Measurements from ENCODE around the gene PTTG2. TPM values are rescaled to one million over a fixed set of nuclear protein-coding genes. Genes with fewer than 3 reads are reported as not detected.

PTTG2 gene
- total RNA-seq, 2 experiments from 2014 or later = 1.8 to 2.2 TPM

GRCh38 chr4:38003628-38004027 is 43.4 kb downstream of the PTTG2 start:
- DNase-seq = no peak
- CTCF ChIA-PET = interaction anchor here (1.4 kb wide), 1 partner anchor 200 kb away, joined by 3 read pairs; no protein-coding TSS in a partner anchor
- Mint-ChIP-seq H3K27me3 (ENCODE audit: low read depth) (no peaks in the 10 kb centered on the region), H3K36me3 (ENCODE audit: low read depth) (peaks cover 3% of the 10 kb centered on the region), H3K4me3 (no peak overlapping the region), H3K9me3 (ENCODE audit: insufficient read depth) (no peaks in the 10 kb centered on the region), H3K27ac (no peak overlapping the region), H3K4me1 (ENCODE audit: low read depth) (peaks cover 29% of the 10 kb centered on the region)
- no peak for ATAC-seq
- POLR2A ChIA-PET = no interaction called here

DNA sequence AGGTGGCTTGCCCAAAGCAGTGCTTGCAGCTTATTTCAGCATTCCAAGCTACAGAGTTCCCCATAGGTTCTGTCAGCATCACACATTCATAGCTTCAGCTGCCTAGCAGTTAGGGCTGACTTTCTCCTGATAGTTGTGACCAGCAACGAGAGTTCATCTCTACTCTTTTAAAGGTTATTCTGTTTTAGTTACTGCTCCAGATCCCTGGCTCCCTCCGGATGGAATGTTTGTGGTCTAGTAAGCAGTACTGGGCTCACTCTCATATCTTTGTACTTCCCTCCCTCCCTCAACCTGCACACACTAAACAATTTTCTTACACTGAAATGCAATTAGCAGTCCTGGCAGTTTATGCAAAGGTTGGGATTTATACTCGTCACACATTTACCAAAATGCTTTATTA is 43.9 kb downstream of the PTTG2 start:
- H3K27ac Mint-ChIP-seq = no peak overlapping the region
- ChIA-PET POLR2A (no interaction called here), CTCF (interaction anchor here (1.4 kb wide), 1 partner anchor 200 kb away, joined by 3 read pairs; no protein-coding TSS in a partner anchor)

GRCh38 chr4:38004887-38005286 is 44.7 kb downstream of the PTTG2 start:
- no peak overlapping the region for H3K4me3 Mint-ChIP-seq
- CTCF ChIA-PET = interaction anchor here (0.8 to 1.4 kb wide), 2 partner anchors 27 to 201 kb away, joined by 3 read pairs; no protein-coding TSS in a partner anchor
- H3K27ac Mint-ChIP-seq = no peak overlapping the region
- POLR2A ChIA-PET = no interaction called here
- DNase-seq (no peak), ATAC-seq (no peak)
- H3K4me1 Mint-ChIP-seq (ENCODE audit: low read depth) = peaks cover 17% of the 10 kb centered on the region
- H3K36me3 Mint-ChIP-seq (ENCODE audit: low read depth) = peaks cover 3% of the 10 kb centered on the region
- H3K27me3 Mint-ChIP-seq (ENCODE audit: low read depth) = no peaks in the 10 kb centered on the region
- no peaks in the 10 kb centered on the region for H3K9me3 Mint-ChIP-seq (ENCODE audit: insufficient read depth)

More for the DNA sequence above, 43.9 kb downstream of the PTTG2 start:
- no peak for DNase-seq
- Mint-ChIP-seq H3K9me3 (ENCODE audit: insufficient read depth) (no peaks in the 10 kb centered on the region), H3K4me3 (no peak overlapping the region), H3K27me3 (ENCODE audit: low read depth) (no peaks in the 10 kb centered on the region), H3K4me1 (ENCODE audit: low read depth) (peaks cover 25% of the 10 kb centered on the region), H3K36me3 (ENCODE audit: low read depth) (peaks cover 3% of the 10 kb centered on the region)
- no peak for ATAC-seq

DNA sequence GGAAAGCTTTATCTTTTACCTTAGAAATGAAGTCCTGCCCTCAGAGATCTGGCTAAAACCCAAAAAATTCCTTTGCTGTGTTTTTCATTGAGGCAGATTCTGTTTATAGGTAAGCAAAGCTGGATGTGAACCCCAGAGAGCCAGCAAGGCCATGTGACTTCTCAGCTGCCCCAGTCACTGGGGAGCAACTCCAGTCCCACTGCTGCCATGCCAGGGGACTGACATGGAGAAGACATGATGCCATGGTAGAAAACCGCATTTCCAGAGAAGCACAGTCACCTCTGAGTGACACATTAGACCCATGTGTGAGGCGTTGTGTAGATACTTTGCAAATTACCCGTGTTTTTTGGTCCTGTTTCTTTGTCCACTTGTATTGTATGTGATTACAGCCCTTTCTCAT is 45.4 kb downstream of the PTTG2 start:
- H3K36me3 Mint-ChIP-seq (ENCODE audit: low read depth) = peaks cover 3% of the 10 kb centered on the region
- ATAC-seq (no peak), DNase-seq (no peak)
- H3K4me3 Mint-ChIP-seq = no peak overlapping the region
- CTCF ChIA-PET = interaction anchor here (0.8 to 1.3 kb wide), 2 partner anchors 28 to 32 kb away, joined by 3 read pairs; no protein-coding TSS in a partner anchor
- POLR2A ChIA-PET = no interaction called here
- no peak overlapping the region for H3K27ac Mint-ChIP-seq
- H3K9me3 Mint-ChIP-seq (ENCODE audit: insufficient read depth) = no peaks in the 10 kb centered on the region
- H3K4me1 Mint-ChIP-seq (ENCODE audit: low read depth) = peaks cover 17% of the 10 kb centered on the region
- no peaks in the 10 kb centered on the region for H3K27me3 Mint-ChIP-seq (ENCODE audit: low read depth)

GRCh38 chr4:38007645-38008044 is 47.4 kb downstream of the PTTG2 start:
- H3K4me3 Mint-ChIP-seq = no peak overlapping the region
- no peak overlapping the region for H3K27ac Mint-ChIP-seq
- ATAC-seq (no peak), DNase-seq (no peak)
- ChIA-PET CTCF (interaction anchor here (2.2 kb wide), 1 partner anchor 28 kb away, joined by 4 read pairs; no protein-coding TSS in a partner anchor), POLR2A (no interaction called here)
- H3K9me3 Mint-ChIP-seq (ENCODE audit: insufficient read depth) = no peaks in the 10 kb centered on the region
- H3K27me3 Mint-ChIP-seq (ENCODE audit: low read depth) = no peaks in the 10 kb centered on the region
- H3K4me1 Mint-ChIP-seq (ENCODE audit: low read depth) = peaks cover 13% of the 10 kb centered on the region
- peaks cover 2% of the 10 kb centered on the region for H3K36me3 Mint-ChIP-seq (ENCODE audit: low read depth)

GRCh38 chr4:38008571-38009021 is 48.4 kb downstream of the PTTG2 start:
- H3K9me3 Mint-ChIP-seq (ENCODE audit: insufficient read depth) = no peaks in the 10 kb centered on the region
- CTCF ChIA-PET = interaction anchor here (2.2 kb wide), 1 partner anchor 27 kb away, joined by 4 read pairs; no protein-coding TSS in a partner anchor
- no peaks in the 10 kb centered on the region for H3K27me3 Mint-ChIP-seq (ENCODE audit: low read depth)
- POLR2A ChIA-PET = no interaction called here
- peaks cover 5% of the 10 kb centered on the region for H3K4me1 Mint-ChIP-seq (ENCODE audit: low read depth)
- H3K4me3 Mint-ChIP-seq = no peak overlapping the region
- ATAC-seq = no peak
- no peak for DNase-seq
- no peak overlapping the region for H3K27ac Mint-ChIP-seq
- peaks cover 2% of the 10 kb centered on the region for H3K36me3 Mint-ChIP-seq (ENCODE audit: low read depth)

- H3K27ac Mint-ChIP-seq = no peak overlapping the region
- ChIA-PET CTCF (interaction anchor here (2.2 kb wide), 1 partner anchor 26 kb away, joined by 4 read pairs; no protein-coding TSS in a partner anchor), POLR2A (no interaction called here)
- H3K4me1 Mint-ChIP-seq (ENCODE audit: low read depth) = peaks cover 5% of the 10 kb centered on the region
- no peaks in the 10 kb centered on the region for H3K9me3 Mint-ChIP-seq (ENCODE audit: insufficient read depth)
- ATAC-seq (no peak), DNase-seq (no peak)
- H3K27me3 Mint-ChIP-seq (ENCODE audit: low read depth) = no peaks in the 10 kb centered on the region
- H3K36me3 Mint-ChIP-seq (ENCODE audit: low read depth) = peaks cover 2% of the 10 kb centered on the region
- H3K4me3 Mint-ChIP-seq = no peak overlapping the region
Observed at GRCh38 chr4:38009421-38009820, 49.2 kb downstream of the PTTG2 start.

GRCh38 chr4:38009949-38010348 is 49.8 kb downstream of the PTTG2 start:
- ChIA-PET POLR2A (no interaction called here), CTCF (interaction anchor here (2.2 kb wide), 1 partner anchor 26 kb away, joined by 4 read pairs; no protein-coding TSS in a partner anchor)
- Mint-ChIP-seq H3K4me1 (ENCODE audit: low read depth) (peaks cover 4% of the 10 kb centered on the region), H3K27me3 (ENCODE audit: low read depth) (no peaks in the 10 kb centered on the region), H3K4me3 (no peak overlapping the region), H3K9me3 (ENCODE audit: insufficient read depth) (no peaks in the 10 kb centered on the region), H3K27ac (no peak overlapping the region), H3K36me3 (ENCODE audit: low read depth) (peaks cover 3% of the 10 kb centered on the region)
- ATAC-seq = no peak
- DNase-seq = no peak

Other genes with a start within 250 kb of the PTTG2 start
- gene PGM2, start 133.7 kb upstream of the PTTG2 start, total RNA-seq = 10 to 100 TPM; 49.2 to 54.5 TPM
- 10 to 100 TPM; 84.4 to 87.6 TPM for gene TBC1D1, start 69.3 kb upstream of the PTTG2 start, total RNA-seq